ENCODE results near the gene SYNPO. TPM values are rescaled to one million over a fixed set of nuclear protein-coding genes. Genes with fewer than 3 reads are reported as not detected.
A peak's percentile ranks its signal among the peaks of the same experiment; 100 is the strongest.

The SYNPO gene
- total and polyA plus RNA-seq, 2 donors from 2014 or later: 46.3 to 87.6 TPM

- no peak for TF ChIP-seq CTCF (IDR thresholded peaks at IDR 0.05; ENCODE audit: borderline replicate concordance, extremely low read depth, insufficient read depth)
- Histone ChIP-seq H3K9me3 (ENCODE audit: control insufficient read depth in 2 of 3, insufficient read depth in 1 of 3, low read length in 3 of 3) (no peaks in the 10 kb centered on the region), H3K27me3 (ENCODE audit: control insufficient read depth, insufficient read depth, low read length) (no peaks in the 10 kb centered on the region), H3K4me3 (ENCODE audit: low read length in 3 of 3) (no peak overlapping the region), H3K36me3 (ENCODE audit: control insufficient read depth in 2 of 3, insufficient read depth in 3 of 3, low read length in 3 of 3) (no peaks in the 10 kb centered on the region), H3K9ac (ENCODE audit: low read length in 3 of 3) (no peak overlapping the region), H3K4me1 (ENCODE audit: control insufficient read depth in 2 of 3, insufficient read depth in 2 of 3, low read depth in 1 of 3, low read length in 3 of 3) (peaks cover 0 to 40% (median 35%) of the 10 kb centered on the region in 3 donors), H3K27ac (ENCODE audit: low read depth in 2 of 2, low read length in 2 of 2) (peak overlapping the region in 1 of 2 donors; percentile 71)
- intact Hi-C loops (cut with DNase I): no loop called here
- DNase-seq (peak in 4 of 5 donors; percentile 72 to 88 (median 76)), FAIRE-seq (no peak)
Observed at GRCh38 chr5:150637245-150638052, 3.0 kb upstream of the SYNPO start.

- DNase-seq (no peak), FAIRE-seq (no peak)
- peak overlapping the region in 1 of 3 donors; percentile 22 for H3K9ac ChIP-seq (ENCODE audit: low read length in 3 of 3)
- H3K4me3 ChIP-seq (ENCODE audit: low read length in 3 of 3): no peak overlapping the region
- TF ChIP-seq CTCF (IDR thresholded peaks at IDR 0.05; ENCODE audit: borderline replicate concordance, extremely low read depth, insufficient read depth): no peak
- no peaks in the 10 kb centered on the region for H3K9me3 ChIP-seq (ENCODE audit: control insufficient read depth in 2 of 3, insufficient read depth in 1 of 3, low read length in 3 of 3)
- H3K4me1 ChIP-seq (ENCODE audit: control insufficient read depth in 2 of 3, insufficient read depth in 2 of 3, low read depth in 1 of 3, low read length in 3 of 3): peaks cover 0 to 46% (median 38%) of the 10 kb centered on the region in 3 donors
- no peaks in the 10 kb centered on the region for H3K36me3 ChIP-seq (ENCODE audit: control insufficient read depth in 2 of 3, insufficient read depth in 3 of 3, low read length in 3 of 3)
- no peaks in the 10 kb centered on the region for H3K27me3 ChIP-seq (ENCODE audit: control insufficient read depth, insufficient read depth, low read length)
- intact Hi-C loops (cut with DNase I): no loop called here
- H3K27ac ChIP-seq (ENCODE audit: low read depth in 2 of 2, low read length in 2 of 2): peak overlapping the region; percentile 48 to 71
Observed at GRCh38 chr5:150638053-150638444, 2.4 kb upstream of the SYNPO start.

GRCh38 chr5:150638488-150639376 lies 1.7 kb upstream of the SYNPO start:
- Histone ChIP-seq H3K27ac (ENCODE audit: low read depth in 2 of 2, low read length in 2 of 2) (peak overlapping the region; percentile 48 to 93), H3K9me3 (ENCODE audit: control insufficient read depth in 2 of 3, insufficient read depth in 1 of 3, low read length in 3 of 3) (no peaks in the 10 kb centered on the region), H3K4me3 (ENCODE audit: low read length in 3 of 3) (no peak overlapping the region), H3K36me3 (ENCODE audit: control insufficient read depth in 2 of 3, insufficient read depth in 3 of 3, low read length in 3 of 3) (no peaks in the 10 kb centered on the region), H3K27me3 (ENCODE audit: control insufficient read depth, insufficient read depth, low read length) (no peaks in the 10 kb centered on the region), H3K9ac (ENCODE audit: low read length in 3 of 3) (peak overlapping the region in 1 of 3 donors; percentile 22), H3K4me1 (ENCODE audit: control insufficient read depth in 2 of 3, insufficient read depth in 2 of 3, low read depth in 1 of 3, low read length in 3 of 3) (peaks cover 0 to 48% (median 41%) of the 10 kb centered on the region in 3 donors)
- no peak for FAIRE-seq
- peak in 1 of 5 donors; percentile 49 for DNase-seq
- TF ChIP-seq CTCF (IDR thresholded peaks at IDR 0.05; ENCODE audit: borderline replicate concordance, extremely low read depth, insufficient read depth): no peak
- intact Hi-C loops (cut with DNase I): no loop called here
